ENCODE data around the gene TMEM238L. TPM values are rescaled to one million over a fixed set of nuclear protein-coding genes. Genes with fewer than 3 reads are reported as not detected.

Gene TMEM238L
- total RNA-seq, 1 donor: not detected

GRCh38 chr17:10790491-10791401, 13.2 kb downstream of the TMEM238L start:
- TF ChIP-seq CTCF (IDR thresholded peaks at IDR 0.05; ENCODE audit: insufficient read depth, low read depth, low read length): no peak
- no peak for DNase-seq (ENCODE audit: low read depth)

GRCh38 chr17:10789694-10790271, 14.1 kb downstream of the TMEM238L start:
- no peak for DNase-seq (ENCODE audit: low read depth)
- H3K4me3 ChIP-seq (ENCODE audit: low read depth, low read length): no peak overlapping the region
- no peak for TF ChIP-seq CTCF (IDR thresholded peaks at IDR 0.05; ENCODE audit: insufficient read depth, low read depth, low read length)

More at GRCh38 chr17:10790491-10791401, 13.2 kb downstream of the TMEM238L start:
- H3K4me3 ChIP-seq (ENCODE audit: low read depth, low read length): no peak overlapping the region

- TF ChIP-seq CTCF (IDR thresholded peaks at IDR 0.05; ENCODE audit: insufficient read depth, low read depth, low read length): no peak
- DNase-seq (ENCODE audit: low read depth): no peak
- H3K4me3 ChIP-seq (ENCODE audit: low read depth, low read length): no peak overlapping the region
Observed at GRCh38 chr17:10787306-10788045, 16.4 kb downstream of the TMEM238L start.

- DNase-seq (ENCODE audit: low read depth): no peak
- H3K4me3 ChIP-seq (ENCODE audit: low read depth, low read length): no peak overlapping the region
- no peak for TF ChIP-seq CTCF (IDR thresholded peaks at IDR 0.05; ENCODE audit: insufficient read depth, low read depth, low read length)
Observed at GRCh38 chr17:10785295-10785694, 18.6 kb downstream of the TMEM238L start.

GRCh38 chr17:10779609-10780008, 24.3 kb downstream of the TMEM238L start:
- H3K4me3 ChIP-seq (ENCODE audit: low read depth, low read length): no peak overlapping the region
- no peak for TF ChIP-seq CTCF (IDR thresholded peaks at IDR 0.05; ENCODE audit: insufficient read depth, low read depth, low read length)
- DNase-seq (ENCODE audit: low read depth): no peak

- no peak for TF ChIP-seq CTCF (IDR thresholded peaks at IDR 0.05; ENCODE audit: insufficient read depth, low read depth, low read length)
- DNase-seq (ENCODE audit: low read depth): no peak
- no peak overlapping the region for H3K4me3 ChIP-seq (ENCODE audit: low read depth, low read length)
Observed at GRCh38 chr17:10777890-10778289, 26.0 kb downstream of the TMEM238L start.

Measured in fibroblast of villous mesenchyme (primary cell).